ENCODE results near the gene TSPEAR. TPM values are rescaled to one million over a fixed set of nuclear protein-coding genes. Genes with fewer than 3 reads are reported as not detected.

Gene TSPEAR
- total RNA-seq, 1 donor = not detected

- Histone ChIP-seq H3K79me2 (ENCODE audit: insufficient read depth, low read length) (no peaks in the 10 kb centered on the region), H3K9me3 (ENCODE audit: low read depth, low read length) (no peaks in the 10 kb centered on the region), H3K4me3 (ENCODE audit: insufficient read depth, low read length) (no peak overlapping the region), H3K27me3 (ENCODE audit: insufficient read depth, low read length) (peaks cover 10% of the 10 kb centered on the region), H3K36me3 (ENCODE audit: insufficient read depth, low read length) (no peaks in the 10 kb centered on the region), H3K27ac (ENCODE audit: low read depth, low read length) (no peak overlapping the region), H3K4me1 (ENCODE audit: insufficient read depth, low read length) (no peaks in the 10 kb centered on the region), H3K4me2 (ENCODE audit: insufficient read depth, low read length) (no peak overlapping the region), H4K20me1 (ENCODE audit: insufficient read depth, low read length) (no peaks in the 10 kb centered on the region), H2AFZ (ENCODE audit: low read length) (no peak overlapping the region)
- DNase-seq (ENCODE audit: insufficient read length, low spot score, missing footprints) = no peak
- TF ChIP-seq, protein P1, sequence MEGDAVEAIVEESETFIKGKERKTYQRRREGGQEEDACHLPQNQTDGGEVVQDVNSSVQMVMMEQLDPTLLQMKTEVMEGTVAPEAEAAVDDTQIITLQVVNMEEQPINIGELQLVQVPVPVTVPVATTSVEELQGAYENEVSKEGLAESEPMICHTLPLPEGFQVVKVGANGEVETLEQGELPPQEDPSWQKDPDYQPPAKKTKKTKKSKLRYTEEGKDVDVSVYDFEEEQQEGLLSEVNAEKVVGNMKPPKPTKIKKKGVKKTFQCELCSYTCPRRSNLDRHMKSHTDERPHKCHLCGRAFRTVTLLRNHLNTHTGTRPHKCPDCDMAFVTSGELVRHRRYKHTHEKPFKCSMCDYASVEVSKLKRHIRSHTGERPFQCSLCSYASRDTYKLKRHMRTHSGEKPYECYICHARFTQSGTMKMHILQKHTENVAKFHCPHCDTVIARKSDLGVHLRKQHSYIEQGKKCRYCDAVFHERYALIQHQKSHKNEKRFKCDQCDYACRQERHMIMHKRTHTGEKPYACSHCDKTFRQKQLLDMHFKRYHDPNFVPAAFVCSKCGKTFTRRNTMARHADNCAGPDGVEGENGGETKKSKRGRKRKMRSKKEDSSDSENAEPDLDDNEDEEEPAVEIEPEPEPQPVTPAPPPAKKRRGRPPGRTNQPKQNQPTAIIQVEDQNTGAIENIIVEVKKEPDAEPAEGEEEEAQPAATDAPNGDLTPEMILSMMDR (IDR thresholded peaks at IDR 0.05; ENCODE audit: extremely low read depth, low read depth, low read length) = no peak
Observed at GRCh38 chr21:44684483-44684882, 26.9 kb downstream of the TSPEAR start.

DNA sequence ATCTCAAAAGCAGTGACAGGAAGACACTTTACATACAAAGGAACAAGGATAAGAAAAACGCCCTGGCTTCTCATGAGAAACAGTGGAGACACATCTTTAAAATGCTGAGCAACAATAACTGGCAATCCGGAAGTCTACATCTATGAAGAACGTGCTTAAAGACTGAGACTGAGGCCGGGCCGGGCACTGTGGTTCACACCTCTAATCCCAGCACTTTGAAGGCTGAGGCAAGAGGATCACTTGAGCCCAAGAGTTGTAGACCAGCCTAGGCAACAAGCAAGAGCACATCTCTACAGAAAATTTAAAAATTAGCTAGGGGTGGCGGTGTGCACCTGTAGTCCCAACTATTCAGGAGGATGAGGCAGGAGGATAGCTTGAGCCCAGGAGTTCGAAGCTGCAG lies 27.3 kb downstream of the TSPEAR start:
- no peaks in the 10 kb centered on the region for H3K4me1 ChIP-seq (ENCODE audit: insufficient read depth, low read length)
- H4K20me1 ChIP-seq (ENCODE audit: insufficient read depth, low read length) = no peaks in the 10 kb centered on the region
- H3K27me3 ChIP-seq (ENCODE audit: insufficient read depth, low read length) = peaks cover 10% of the 10 kb centered on the region
- H3K27ac ChIP-seq (ENCODE audit: low read depth, low read length) = no peak overlapping the region
- no peak overlapping the region for H3K4me2 ChIP-seq (ENCODE audit: insufficient read depth, low read length)
- H2AFZ ChIP-seq (ENCODE audit: low read length) = no peak overlapping the region
- no peaks in the 10 kb centered on the region for H3K9me3 ChIP-seq (ENCODE audit: low read depth, low read length)
- no peaks in the 10 kb centered on the region for H3K79me2 ChIP-seq (ENCODE audit: insufficient read depth, low read length)
- no peak for DNase-seq (ENCODE audit: insufficient read length, low spot score, missing footprints)
- H3K4me3 ChIP-seq (ENCODE audit: insufficient read depth, low read length) = no peak overlapping the region
- TF ChIP-seq, protein P1 (IDR thresholded peaks at IDR 0.05; ENCODE audit: extremely low read depth, low read depth, low read length) = no peak
- no peaks in the 10 kb centered on the region for H3K36me3 ChIP-seq (ENCODE audit: insufficient read depth, low read length)

GRCh38 chr21:44682580-44683151 lies 28.7 kb downstream of the TSPEAR start:
- no peak for DNase-seq (ENCODE audit: insufficient read length, low spot score, missing footprints)
- Histone ChIP-seq H3K27ac (ENCODE audit: low read depth, low read length) (no peak overlapping the region), H3K36me3 (ENCODE audit: insufficient read depth, low read length) (no peaks in the 10 kb centered on the region), H3K79me2 (ENCODE audit: insufficient read depth, low read length) (no peaks in the 10 kb centered on the region), H4K20me1 (ENCODE audit: insufficient read depth, low read length) (no peaks in the 10 kb centered on the region), H3K9me3 (ENCODE audit: low read depth, low read length) (no peaks in the 10 kb centered on the region), H3K4me1 (ENCODE audit: insufficient read depth, low read length) (no peaks in the 10 kb centered on the region), H3K4me3 (ENCODE audit: insufficient read depth, low read length) (no peak overlapping the region), H2AFZ (ENCODE audit: low read length) (no peak overlapping the region), H3K4me2 (ENCODE audit: insufficient read depth, low read length) (no peak overlapping the region), H3K27me3 (ENCODE audit: insufficient read depth, low read length) (peaks cover 5% of the 10 kb centered on the region)
- TF ChIP-seq, protein P1 (IDR thresholded peaks at IDR 0.05; ENCODE audit: extremely low read depth, low read depth, low read length) = no peak

- Histone ChIP-seq H3K9me3 (ENCODE audit: low read depth, low read length) (no peaks in the 10 kb centered on the region), H2AFZ (ENCODE audit: low read length) (no peak within 1 kb of the TSS), H3K27ac (ENCODE audit: low read depth, low read length) (no peak within 1 kb of the TSS), H3K79me2 (ENCODE audit: insufficient read depth, low read length) (no peaks in the 10 kb centered on the region), H3K4me2 (ENCODE audit: insufficient read depth, low read length) (no peak within 1 kb of the TSS), H3K4me3 (ENCODE audit: insufficient read depth, low read length) (no peak within 1 kb of the TSS), H3K27me3 (ENCODE audit: insufficient read depth, low read length) (peaks cover 1% of the 10 kb centered on the region), H4K20me1 (ENCODE audit: insufficient read depth, low read length) (no peaks in the 10 kb centered on the region), H3K4me1 (ENCODE audit: insufficient read depth, low read length) (no peaks in the 10 kb centered on the region), H3K36me3 (ENCODE audit: insufficient read depth, low read length) (no peaks in the 10 kb centered on the region)
- TF ChIP-seq, protein P1 (IDR thresholded peaks at IDR 0.05; ENCODE audit: extremely low read depth, low read depth, low read length) = no peak
- no peak for DNase-seq (ENCODE audit: insufficient read length, low spot score, missing footprints)
Observed at GRCh38 chr21:44681861-44682579, 29.4 kb downstream of the TSPEAR start, which contains the start of gene KRTAP12-1. Gene KRTAP12-1, minus strand, starts transcription at chr21:44682163. Its CDS starts 40 bp downstream, at chr21:44682123.

All from osteoblast (primary cell).